Inferior parietal cortex (tissue), 1 donor: ENCODE results near the gene EIF4E2.

Experiments
- DNase-seq: peaks from one replicate; pipeline ENCODE4 v3.0.0-alpha.2; 2016; ENCODE audit errors: extremely low spot score

Gene EIF4E2

DNA sequence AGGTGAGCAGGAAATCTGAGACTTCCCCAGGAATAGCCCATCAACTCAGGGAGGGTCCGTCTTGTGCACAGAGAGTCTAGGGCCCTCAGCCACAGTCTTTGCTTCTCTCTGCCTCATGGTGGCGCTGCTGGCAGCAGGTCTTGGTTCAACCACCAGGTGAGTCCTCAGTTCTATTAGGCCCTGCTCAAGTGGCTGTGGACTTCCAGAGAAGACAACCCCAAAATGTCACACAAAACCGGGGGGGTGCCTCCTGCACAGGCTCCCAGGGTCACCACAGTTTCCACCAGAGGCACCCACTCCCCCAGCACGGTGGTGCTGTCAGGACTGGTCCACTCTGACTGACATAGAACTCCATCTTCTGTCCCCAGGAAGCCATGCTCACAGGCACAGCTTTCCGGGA lies 13.4 kb upstream of the EIF4E2 start:
- DNase-seq = no peak

DNA sequence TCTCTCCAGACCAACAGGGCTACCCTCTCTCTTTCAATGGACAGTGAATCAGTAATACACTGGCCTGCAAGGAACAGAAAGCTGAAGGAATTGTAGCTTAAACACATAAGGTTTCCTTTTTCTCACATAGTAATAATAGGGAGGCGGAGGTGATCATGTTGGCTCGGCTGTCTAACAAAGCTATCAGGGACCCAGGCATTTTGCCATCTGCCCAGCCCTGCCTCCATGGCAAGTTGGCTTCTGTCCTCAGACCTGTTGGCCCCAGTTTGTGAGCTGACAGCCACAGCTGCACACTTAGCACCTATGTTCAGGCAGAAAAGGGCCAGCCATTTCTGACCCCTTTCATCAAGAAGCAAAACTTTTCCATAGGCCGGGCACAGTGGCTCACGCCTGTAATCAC lies 13.0 kb upstream of the EIF4E2 start:
- no peak for DNase-seq

DNA sequence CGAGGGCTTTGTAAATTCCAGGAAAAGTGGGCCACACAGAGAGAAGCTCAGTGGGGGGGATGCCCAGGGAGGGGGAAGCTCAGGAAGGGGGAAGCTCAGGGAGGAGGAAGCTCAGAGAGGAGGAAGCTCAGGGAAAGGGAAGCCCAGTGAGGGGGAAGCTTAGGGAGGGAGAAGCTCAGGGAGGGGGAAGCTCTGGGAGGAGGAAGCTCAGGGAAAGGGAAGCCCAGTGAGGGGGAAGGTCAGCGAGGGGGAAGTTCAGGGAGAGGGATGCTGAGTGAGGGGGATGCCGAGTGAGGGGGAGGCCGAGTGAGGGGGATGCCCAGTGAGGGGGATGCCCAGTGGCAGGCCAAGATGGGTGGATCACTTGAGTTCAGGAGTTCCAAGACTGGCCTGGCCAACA lies 11.8 kb upstream of the EIF4E2 start:
- no peak for DNase-seq

DNA sequence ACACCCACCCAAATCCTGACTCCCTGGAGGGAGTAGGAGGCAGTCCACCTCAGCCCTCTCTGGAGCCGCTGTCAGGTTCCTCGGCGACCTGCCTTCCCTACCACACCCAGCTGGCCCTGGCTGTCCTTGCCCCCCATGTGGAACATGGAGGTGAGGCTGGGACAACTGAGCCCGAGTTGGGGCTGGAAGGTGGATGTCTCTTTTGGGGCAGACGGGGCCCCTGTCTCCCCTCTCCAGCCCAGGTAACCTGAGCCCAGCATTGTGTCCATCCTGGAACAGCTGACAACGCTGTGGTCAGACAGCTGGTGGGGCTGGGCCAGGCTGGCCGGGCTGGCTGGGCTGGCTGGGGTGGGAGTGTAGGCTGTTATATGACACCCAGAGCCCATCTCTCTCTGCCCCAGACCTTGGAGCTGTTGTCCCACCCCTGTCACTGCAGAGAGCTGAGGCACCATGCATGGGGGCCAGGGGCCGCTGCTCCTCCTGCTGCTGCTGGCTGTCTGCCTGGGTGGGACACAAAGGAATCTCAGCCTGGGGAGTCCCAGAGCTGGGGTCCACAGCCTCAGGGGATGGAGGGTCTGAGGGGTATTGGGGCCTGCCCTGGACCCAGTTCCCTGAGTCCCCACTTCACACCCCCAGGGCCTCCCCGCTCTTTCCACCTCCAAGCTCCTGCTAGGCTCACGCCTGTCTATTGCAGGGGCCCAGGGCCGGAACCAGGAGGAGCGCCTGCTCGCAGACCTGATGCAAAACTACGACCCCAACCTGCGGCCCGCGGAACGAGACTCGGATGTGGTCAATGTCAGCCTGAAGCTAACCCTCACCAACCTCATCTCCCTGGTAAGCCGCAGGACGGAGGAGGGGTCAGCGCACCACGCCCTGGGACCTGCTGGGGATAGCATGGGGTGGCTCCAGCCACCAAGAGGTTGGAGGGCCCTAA lies 10.9 kb upstream of the EIF4E2 start, which contains the start of gene CHRNG:
Gene CHRNG (plus strand): TSS at position 395 of the 934 bp plus-strand sequence. CDS start 56 bp downstream, at position 451.
- no peak for DNase-seq

DNA sequence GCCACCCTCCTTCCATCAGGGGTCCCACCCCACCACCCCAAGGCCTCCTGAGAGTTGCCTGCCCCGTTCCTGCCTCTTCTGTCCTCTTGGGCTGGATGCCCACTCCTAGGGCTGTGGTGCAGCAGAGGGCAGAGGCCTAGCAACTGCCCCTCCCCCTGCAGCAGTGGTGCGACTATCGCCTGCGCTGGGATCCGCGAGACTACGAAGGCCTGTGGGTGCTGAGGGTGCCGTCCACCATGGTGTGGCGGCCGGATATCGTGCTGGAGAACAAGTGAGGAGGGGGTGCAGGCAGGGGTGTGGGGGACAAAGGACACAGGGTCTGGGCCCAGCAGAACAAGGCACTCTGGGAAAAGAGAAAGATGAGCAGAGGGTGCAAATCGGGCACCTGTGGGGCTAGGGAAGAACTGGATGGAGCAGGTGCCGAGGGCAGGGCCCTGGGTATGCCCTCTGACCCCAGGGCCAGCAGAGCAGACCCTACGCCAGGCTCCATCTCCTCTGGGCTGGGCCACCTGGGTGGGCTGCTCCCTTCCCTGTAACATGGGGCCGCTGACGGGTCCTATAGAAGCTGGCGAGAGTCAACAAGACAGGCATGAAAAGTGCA lies 9.9 kb upstream of the EIF4E2 start:
- no peak for DNase-seq

DNA sequence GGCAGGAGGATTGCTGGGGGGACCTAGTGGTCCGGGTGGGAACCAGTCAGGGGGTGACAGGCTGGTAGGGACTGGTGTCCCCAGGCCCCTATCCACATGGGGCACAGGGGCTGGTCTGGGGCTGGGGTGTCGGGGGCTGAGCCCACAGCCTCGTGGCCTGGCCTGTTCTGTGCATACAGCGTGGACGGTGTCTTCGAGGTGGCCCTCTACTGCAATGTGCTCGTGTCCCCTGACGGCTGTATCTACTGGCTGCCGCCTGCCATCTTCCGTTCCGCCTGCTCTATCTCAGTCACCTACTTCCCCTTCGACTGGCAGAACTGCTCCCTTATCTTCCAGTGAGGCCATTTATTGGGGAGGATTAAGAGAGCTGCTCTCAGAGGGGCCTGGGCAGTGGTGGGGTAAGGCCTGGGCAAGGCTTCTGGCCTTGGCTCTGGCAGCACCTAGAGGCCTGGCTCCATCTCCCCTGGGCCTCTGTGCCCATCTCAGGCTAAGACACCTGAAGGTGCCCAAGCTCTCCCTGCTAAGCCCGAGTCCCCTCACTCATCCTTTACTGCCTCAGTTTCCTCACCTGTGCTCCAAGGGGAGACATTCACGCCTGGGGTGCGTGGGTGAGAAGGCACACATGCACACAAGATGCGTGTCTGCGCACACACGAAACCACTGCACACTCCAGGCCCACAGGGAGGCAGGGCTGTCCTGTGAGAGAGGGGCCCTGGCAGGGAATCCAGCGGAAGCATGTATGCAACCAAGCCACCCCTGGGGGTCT lies 9.1 kb upstream of the EIF4E2 start:
- DNase-seq = no peak

DNA sequence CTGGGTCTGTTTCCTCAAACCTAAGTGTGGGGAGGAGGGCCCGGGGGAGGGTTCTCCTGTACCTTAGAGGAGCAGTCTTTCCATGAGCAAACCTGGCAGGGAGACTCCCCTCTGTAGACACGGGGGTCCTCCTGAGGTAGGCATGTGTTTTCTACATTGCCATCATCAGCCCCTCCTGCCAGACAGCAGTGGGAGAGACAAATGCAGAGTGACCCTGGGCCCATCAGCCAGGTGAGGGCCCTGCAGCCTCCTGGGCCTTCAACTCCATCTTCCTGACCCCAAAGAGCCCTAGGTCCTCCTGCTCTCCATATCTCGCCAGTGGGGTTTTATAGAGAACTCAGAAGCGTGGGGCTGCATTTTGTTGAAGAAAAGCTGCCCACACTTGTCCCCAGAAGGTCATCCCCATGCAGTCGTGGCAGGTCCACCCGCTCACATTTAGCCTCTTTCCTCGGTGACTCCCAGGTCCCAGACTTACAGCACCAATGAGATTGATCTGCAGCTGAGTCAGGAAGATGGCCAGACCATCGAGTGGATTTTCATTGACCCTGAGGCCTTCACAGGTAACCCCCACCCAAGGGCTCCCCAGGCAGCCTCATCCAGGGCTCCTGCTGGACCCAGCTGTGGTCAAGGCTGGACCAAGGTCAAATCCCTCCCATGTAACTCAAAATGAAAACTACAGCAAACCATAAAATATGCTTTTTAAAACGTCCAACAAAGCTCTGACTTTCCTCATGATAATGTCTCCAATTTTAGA lies 8.4 kb upstream of the EIF4E2 start:
- no peak for DNase-seq

DNA sequence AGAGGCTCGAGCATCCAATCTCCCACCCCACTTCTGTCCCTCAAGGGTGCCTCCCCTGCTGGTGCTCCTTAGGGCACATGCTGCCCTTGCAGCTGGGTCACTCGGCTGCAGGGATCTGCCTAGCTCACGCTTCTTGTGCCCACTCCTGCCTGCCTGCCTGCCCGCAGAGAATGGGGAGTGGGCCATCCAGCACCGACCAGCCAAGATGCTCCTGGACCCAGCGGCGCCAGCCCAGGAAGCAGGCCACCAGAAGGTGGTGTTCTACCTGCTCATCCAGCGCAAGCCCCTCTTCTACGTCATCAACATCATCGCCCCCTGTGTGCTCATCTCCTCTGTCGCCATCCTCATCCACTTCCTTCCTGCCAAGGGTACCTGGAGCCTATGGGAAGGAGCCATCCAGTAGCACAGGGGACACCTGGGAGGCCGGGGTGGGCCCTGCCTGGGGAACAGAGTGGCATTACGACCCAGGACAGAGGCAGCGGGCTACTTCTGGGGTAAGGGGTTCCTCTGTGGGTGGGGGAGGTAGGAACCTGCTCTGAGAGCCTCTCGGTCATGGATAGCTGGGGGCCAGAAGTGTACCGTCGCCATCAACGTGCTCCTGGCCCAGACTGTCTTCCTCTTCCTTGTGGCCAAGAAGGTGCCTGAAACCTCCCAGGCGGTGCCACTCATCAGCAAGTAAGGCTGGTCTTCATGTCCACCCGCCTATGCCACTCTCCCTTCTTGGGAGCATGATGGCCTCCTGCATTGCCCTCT lies 7.6 kb upstream of the EIF4E2 start:
- no peak for DNase-seq

DNA sequence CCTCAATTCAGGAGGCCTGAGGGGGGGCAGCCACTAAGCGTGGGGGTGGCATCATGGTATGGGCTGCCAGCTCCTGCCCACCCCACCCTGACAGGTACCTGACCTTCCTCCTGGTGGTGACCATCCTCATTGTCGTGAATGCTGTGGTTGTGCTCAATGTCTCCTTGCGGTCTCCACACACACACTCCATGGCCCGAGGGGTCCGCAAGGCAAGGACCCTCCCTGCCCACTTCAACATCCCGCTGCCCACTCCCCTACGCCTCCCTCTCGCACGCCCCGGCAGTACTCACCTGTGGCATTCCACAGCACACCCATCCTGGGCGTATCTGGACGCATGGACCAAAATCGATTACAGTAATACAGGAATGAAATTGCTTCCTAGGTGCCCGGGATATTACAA lies 7.0 kb upstream of the EIF4E2 start:
- no peak for DNase-seq

DNA sequence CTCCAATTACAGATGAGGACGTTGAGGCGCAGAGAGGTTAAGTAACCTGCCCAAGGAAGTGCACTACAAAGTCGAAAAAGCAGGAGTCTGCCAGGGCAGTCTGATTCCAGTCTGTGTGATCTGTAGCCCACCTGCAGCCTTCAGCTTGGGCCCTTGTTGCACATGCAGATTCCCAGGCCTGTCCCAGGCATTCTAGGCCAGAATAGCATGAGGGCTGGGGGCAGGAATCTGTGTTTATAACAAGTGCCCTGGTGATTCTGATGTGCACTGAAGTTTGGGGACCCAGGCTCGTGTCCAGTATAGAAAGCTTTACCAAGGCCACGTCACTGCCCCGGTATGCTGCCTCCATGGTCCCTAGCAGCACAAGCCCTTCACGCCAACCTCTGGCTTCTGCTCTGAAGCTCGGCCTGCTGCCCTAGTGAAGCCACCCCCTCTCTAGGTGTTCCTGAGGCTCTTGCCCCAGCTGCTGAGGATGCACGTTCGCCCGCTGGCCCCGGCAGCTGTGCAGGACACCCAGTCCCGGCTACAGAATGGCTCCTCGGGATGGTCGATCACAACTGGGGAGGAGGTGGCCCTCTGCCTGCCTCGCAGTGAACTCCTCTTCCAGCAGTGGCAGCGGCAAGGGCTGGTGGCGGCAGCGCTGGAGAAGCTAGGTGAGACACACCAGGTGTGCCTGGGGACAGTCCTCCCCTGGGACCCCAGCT lies 6.4 kb upstream of the EIF4E2 start:
- DNase-seq = no peak

DNA sequence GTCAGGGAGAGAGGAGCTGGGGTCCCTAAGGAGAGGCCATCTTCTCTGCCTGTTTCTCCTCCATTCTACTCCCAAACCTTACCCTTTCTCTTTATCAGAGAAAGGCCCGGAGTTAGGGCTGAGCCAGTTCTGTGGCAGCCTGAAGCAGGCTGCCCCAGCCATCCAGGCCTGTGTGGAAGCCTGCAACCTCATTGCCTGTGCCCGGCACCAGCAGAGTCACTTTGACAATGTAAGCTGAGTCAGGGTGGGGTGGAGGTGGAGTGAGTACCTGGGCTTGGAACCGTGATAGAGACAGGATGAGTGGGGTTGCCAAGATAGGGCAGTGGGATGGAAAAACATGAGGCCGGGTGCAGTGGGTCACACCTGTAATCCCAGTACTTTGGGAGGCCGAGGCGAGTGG lies 5.8 kb upstream of the EIF4E2 start:
- no peak for DNase-seq

DNA sequence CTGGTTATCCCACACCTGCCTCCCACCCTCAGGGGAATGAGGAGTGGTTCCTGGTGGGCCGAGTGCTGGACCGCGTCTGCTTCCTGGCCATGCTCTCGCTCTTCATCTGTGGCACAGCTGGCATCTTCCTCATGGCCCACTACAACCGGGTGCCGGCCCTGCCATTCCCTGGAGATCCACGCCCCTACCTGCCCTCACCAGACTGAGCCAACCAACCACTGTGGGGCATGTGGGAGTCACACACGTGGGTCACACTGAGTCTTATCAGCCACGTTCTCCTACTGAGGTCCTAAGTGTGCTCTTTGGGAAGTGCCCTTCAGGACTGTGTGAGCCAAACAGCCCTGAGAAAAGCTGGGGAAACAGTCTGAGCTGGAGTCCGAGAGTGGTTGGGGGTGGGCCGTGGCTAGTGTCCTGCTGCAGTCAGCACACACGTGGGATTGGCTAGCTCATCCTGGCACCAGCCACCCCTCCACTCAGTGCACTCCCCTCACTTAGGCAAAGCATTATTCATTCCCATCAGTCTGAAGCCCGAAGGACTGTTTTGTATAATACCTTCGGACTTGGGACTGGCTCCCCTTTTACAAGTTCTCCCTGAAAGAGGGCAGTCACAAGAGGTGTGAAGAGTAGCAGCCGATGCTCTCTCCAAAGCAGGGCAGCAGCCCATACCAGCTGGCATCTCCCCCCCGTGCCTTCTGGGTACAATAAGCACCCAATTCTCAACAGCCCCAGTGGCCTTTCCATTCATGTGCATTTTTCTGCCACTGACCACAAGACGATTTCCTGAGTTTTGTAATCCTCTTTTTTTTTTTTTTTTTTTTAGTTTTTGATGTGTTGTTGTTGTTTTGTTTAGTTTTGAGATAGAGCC lies 4.7 kb upstream of the EIF4E2 start:
- no peak for DNase-seq

DNA sequence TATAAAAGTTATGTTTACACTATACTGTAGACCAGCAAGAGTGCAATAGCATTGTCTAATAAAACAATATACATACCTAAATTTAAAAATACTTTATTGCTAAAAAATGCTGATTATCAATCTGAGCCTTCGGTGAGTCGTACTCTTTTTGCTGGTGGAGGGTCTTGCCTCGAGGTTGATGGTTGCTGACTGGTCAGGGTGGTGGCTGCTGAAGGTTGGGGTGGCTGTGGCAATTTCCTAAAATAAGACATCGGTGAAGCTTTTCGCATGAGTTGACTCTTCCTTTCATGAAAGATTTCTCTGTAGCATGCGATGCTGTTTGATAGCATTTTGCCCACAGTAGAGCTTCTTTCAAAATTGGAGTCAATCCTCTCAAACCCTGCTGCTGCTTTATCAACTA lies 2.5 kb upstream of the EIF4E2 start:
- DNase-seq = no peak

DNA sequence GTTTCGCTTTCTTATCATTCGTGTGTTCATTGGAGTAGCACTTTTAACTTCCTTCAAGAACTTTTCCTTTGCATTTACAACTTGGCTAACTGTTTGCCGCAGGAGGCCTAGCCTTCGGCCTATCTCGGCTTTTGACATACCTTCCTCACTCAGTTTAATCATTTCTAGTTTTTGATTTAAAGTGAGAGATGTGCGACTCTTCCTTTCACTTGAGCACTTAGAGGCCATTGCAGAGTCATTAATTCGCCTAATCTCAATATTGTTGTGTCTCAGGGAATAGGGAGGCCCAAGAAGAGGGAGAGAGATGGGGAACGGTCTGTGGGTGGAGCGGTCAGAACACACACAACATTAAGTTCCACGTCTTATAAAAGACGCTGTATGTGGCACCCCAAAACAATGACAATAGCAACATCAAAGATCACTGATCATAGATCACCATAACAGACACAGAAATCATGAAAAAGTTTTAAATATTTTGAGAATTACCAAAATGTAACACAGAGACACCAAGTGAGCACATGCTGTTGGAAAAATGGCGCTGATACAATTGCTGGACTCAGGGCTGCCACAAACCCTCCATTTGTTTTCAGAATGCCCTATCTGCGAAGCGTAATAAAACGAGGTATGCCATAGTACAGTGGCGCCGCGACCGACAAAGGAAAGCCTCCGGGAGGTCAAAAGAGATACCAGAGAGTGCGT lies 685 bp upstream of the EIF4E2 start:
- no peak for DNase-seq

DNA sequence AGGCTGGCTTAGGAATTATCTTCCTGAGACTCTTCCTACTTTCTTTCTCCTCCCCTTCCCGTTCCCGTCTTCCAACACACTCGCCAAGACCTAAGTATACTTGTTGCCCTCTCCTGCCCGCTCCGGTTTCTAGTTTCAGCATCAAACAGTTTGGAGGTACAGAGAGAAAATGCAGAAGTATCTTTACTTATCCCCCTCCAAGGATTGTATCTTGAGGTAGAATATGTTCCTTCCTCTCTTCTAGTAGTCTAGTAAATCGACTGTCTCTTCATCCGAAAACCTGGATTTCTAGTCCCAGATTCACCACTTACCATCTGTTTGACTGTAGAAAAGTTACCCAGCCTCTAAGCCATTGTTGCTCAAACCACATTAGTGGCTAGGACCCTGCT lies 755 bp downstream of the EIF4E2 start:
- DNase-seq = no peak

DNA sequence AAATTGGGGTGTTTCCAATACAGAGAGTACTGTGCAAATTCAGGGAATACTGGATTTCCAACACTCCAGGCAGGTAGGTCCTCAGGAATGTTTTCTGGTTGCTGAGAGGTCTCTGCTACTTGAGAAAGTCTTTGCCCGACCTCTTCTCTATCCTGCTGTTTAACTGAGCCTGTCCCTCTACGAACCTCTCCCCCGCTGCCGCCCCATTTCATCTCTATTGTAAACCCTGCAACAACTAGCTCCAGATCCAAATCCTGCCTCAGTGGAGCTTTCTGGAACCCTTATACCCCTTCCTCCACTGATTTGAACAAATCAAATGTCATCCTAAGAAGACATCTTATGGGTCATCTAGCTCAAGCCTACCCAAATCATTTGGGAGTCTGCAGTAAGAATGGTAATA lies 1.3 kb downstream of the EIF4E2 start:
- no peak for DNase-seq

DNA sequence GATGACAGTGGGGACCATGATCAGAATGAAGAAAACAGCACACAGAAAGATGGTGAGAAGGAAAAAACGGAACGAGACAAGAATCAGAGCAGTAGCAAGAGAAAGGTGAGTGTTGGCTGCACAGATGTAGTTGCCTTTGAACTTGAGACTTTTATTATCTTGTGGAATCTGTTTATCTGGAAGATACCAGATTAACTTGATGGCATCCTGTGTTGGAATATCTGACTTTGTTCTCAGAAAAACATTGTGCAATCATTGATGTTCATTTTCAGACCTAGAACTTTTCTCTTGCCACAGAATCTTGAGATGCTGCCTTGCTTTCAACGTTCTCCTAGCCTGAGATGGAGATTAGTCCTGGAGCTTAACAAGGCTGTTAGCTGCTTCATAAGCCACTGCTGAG lies 5.9 kb downstream of the EIF4E2 start:
- DNase-seq = no peak

DNA sequence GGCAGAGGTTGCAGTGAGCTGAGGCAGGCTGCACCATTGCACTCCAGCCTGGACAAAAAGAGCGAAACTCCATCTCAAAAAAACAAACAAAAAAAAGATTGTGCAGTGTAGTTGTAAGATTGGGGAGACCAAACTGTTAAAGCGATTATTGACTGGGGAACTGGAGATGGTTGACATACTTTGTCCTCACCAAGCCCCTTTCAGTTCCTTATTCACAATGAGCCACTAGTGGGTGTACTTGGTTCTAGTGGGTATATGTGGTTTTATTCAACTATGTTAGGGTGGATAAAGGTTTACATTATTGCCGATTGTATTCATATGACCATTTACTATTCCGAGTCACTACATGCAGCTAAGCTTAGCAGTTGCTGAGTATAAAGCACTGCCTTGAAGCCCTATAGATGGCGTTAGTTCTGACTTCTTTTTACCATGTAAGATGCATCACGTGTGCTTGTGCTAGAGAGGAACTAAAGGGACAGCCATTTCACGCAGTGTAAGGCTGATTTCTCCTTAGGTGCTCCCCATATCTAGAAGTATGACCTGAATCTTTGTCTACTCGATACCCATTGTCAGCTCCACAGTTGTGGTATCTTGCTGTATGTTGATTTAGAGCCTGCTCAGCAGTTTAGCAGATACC lies 12.1 kb downstream of the EIF4E2 start:
- DNase-seq = no peak
